T-helper 2 cell (primary cell): Measurements from ENCODE around the gene IGF2BP1.
"Not testable (repeated sequence)": the region's sequence is repeated elsewhere in the genome, so short reads cannot be mapped to it uniquely, and the experiment has no call there.

Source experiments
- DNase-seq, 5 experiments: peaks; one replicate each; pipeline versions ENCODE4 v3.0.0 to v3.0.0-alpha.2; 2012 to 2022

IGF2BP1 gene

DNA sequence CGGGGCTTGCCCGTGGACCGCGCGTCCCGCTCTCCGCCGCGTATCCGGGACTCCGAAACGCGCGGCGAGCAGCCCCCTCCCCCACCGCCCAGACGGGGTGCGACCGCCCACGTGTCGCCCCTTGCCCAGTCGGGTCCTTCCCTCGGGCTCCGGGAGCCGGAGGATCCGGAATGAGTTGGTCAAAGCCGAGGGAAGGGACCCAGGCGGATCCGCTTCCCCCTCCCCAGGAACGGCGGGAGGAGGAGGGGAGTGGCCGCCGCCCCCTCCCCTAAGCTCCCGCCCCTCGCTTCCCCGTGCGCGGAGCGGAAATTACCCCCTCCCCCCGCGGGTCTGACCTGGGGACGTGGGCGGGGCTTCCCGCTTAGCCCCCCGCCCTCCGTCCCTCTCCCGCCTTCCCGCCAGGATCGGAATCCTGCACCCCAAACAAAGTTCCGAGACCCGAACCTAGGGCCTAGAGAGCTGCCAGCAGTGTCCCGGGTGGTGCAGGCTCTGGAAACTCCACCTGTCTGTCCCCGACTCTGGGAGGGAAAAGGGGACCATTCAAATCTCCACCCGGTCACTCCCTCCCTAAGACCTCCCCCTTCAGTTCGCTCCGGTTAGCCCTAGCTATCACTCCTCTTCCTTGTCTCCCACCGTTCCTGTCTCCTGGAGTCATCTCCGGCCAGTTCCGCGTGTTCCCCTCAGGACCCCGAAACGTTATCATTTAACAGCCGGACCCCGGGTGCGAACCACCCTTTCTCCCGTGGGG, 1.0 kb upstream of the IGF2BP1 start:
- no peak for DNase-seq

DNA sequence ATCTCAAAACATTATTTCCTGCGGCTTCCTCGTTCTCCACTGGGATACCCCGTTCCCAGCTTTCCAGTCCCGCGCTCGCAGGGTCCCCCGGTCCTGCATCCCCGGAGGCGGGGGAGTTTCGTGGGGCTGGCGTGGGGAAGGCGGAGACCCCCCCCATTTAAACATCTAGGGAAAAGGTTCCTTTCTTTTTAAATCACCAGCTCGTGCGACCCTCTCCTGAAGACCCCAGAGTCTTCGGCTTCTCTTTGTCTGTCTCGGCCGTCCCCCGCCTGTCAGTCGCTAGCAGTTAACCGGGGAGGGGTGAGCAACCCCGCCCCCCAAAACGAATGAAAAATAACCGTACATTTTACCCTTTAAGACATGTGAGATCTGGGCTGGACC, 473 bp upstream of the IGF2BP1 start:
- DNase-seq = no peak

GRCh38 chr17:48997827-48998586, 822 bp downstream of the IGF2BP1 start:
- DNase-seq = no peak

- no peak for DNase-seq
Observed at GRCh38 chr17:48998587-48999440, 1.6 kb downstream of the IGF2BP1 start.

DNA sequence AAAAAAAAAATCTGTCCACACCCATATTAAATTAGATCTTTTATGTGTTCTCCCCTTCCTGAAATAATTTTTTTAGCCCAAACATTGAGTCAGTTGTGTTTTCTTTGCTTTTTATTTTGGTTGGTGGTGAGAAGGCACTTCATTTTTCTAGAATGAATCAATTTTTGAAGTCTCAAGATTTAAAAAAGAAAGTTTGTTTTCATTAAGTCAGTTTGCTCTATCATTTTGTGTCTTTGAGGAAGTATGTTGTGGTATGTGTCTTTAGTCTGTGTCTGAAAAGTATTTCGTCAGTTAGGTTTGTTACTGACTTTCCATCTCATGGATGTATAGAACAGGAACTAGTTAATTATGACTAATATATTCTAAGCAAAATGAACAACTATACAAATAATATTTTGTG, 3.8 kb downstream of the IGF2BP1 start:
- DNase-seq = no peak

- no peak for DNase-seq
Observed at GRCh38 chr17:49001671-49002070, 4.5 kb downstream of the IGF2BP1 start.

- no peak for DNase-seq
Observed at GRCh38 chr17:49002331-49002730, 5.1 kb downstream of the IGF2BP1 start.

GRCh38 chr17:49002766-49003165, 5.6 kb downstream of the IGF2BP1 start:
- DNase-seq = no peak

GRCh38 chr17:49003557-49004511, 6.6 kb downstream of the IGF2BP1 start:
- no peak for DNase-seq

GRCh38 chr17:49005140-49005539, 8.0 kb downstream of the IGF2BP1 start:
- DNase-seq = no peak

DNA sequence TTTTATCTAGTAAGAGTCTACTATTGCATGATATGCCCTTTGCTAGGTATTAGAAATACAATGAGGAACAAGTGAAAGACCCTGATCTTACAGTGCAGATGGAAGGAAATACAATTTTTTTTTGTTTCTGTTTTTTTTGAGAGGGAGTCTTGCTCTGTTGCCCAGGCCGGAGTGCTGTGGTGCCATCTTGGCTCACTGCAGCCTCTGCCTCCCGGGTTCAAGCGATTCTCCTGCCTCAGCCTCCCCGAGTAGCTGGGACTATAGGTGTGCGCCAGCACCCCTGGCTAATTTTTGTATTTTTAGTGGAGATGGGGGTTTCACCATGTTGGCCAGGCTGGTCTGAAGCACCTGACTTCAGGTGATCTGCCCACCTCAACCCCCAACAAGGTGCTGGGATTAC, 11.7 kb downstream of the IGF2BP1 start:
- DNase-seq = not testable (repeated sequence)

DNA sequence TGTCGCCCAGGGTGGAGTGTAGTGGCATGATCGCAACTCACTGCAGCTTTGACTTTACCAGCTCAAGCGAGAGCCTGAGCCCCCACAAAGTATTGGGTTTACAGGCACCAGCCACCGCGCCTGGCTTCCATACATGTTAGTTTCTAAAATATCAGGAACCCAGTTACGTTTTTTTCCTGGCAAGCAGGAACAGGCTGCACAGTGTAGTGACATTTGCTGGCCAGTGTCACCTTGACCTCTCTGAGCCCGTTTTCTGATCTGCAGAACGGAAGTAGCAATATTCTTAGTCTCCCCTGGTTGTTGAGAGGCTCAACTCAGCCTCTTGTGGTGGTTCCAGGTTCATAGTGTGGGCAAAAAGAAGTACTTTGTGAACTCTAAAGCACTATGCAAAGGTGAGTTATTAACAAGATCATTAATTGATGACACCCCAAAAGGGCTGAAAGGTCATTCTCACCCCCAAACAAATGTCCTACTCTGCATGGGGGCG, 15.6 kb downstream of the IGF2BP1 start:
- no peak for DNase-seq

- DNase-seq = no peak
Observed at GRCh38 chr17:49013311-49014213, 16.4 kb downstream of the IGF2BP1 start.

GRCh38 chr17:49015179-49015923, 18.2 kb downstream of the IGF2BP1 start:
- no peak for DNase-seq

GRCh38 chr17:49015924-49016774, 19.0 kb downstream of the IGF2BP1 start:
- no peak for DNase-seq

DNA sequence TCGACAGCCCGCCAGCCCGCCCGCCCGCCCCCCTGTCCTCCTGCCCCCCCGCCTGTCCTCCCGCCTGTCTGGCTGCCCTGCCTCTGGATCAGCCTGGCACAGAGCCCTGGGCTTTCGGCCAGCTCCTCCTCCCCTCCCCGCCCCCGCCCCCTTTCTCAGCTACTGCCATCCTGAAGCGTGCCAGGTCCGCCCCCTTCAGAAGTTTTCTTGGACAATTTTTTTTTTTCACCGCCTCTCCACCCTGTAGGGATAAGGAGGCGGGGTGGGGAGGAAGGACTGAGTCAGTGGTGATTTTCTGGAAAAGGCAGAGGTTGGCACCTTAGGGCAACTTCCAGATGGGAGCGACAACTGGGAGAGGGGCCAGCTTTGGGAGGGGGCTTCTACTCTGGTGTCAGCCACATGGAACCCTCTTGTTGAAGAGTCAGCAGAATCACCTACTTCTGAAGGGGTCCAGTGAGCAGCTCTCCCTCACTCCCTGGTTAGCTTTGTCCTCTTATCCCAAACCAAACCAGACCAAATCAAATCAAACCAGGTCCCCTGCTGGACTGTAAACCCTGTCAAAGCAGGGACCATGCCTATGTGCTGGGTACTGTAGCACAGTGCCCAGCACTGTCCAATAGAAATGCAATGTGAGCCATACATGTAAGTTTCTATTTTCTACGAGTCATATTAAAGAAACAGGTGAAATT, 19.7 kb downstream of the IGF2BP1 start:
- no peak for DNase-seq

GRCh38 chr17:49018116-49018612, 21.0 kb downstream of the IGF2BP1 start:
- DNase-seq = no peak

GRCh38 chr17:49018748-49019147, 21.6 kb downstream of the IGF2BP1 start:
- DNase-seq = no peak
